ENCODE results near the gene RNU7-1.

- TF ChIP-seq CTCF (conservative IDR thresholded peaks at IDR 0.05) (no peak), ZFX (IDR thresholded peaks at IDR 0.05) (no peak)
Observed at GRCh38 chr12:6953442-6954315, 10.1 kb downstream of the RNU7-1 start.
